OCI-LY3 (cell line): ENCODE data around the gene IPO9.
A peak's percentile ranks its signal among the peaks of the same experiment; 100 is the strongest.

Experiments
- H2AFZ ChIP-seq: fragments of 200-600, 300-600 bp; shearing (Covaris generic); 2 replicates; pipeline ENCODE4 v1.6.0; 2014; ENCODE audit warnings: antibody characterized with exemption, low read depth, low read length
- H3K27ac ChIP-seq: fragments of 200-600, 300-600 bp; sonication (generic); 2 replicates; pipeline ENCODE4 v1.5.1; 2014; ENCODE audit warnings: mild to moderate bottlenecking, low read length, moderate library complexity, mixed read lengths
- H3K27me3 ChIP-seq: fragments of 200-600, 300-600 bp; sonication (generic); 2 replicates; pipeline ENCODE4 v1.6.1; 2014; ENCODE audit warnings: low read depth, low read length, mixed read lengths
- H3K36me3 ChIP-seq: fragments of 200-600, 300-600 bp; sonication (generic); replicated peaks from 2 replicates; pipeline ENCODE3; 2014; ENCODE audit warnings: low read depth, low read length, mixed read lengths
- H3K4me1 ChIP-seq: fragments of 300-600, 200-600 bp; sonication (generic); 2 replicates; pipeline ENCODE4 v1.6.1; 2014; ENCODE audit warnings: low read length, mixed read lengths
- H3K4me2 ChIP-seq: fragments of 200-600, 300-600 bp; sonication (generic); 2 replicates; pipeline ENCODE4 v1.6.1; 2014; ENCODE audit warnings: low read length, mixed read lengths
- H3K4me3 ChIP-seq: fragments of 300-600, 200-600 bp; sonication (generic); 2 replicates; pipeline ENCODE4 v1.5.1; 2014; ENCODE audit warnings: antibody characterized with exemption, mild to moderate bottlenecking, low read length, moderate library complexity
- H3K79me2 ChIP-seq: fragments of 300-600, 200-600 bp; shearing (Covaris generic); 2 replicates; pipeline ENCODE4 v1.6.1; 2014; ENCODE audit warnings: mild to moderate bottlenecking, low read length, mixed read lengths
- H3K9ac ChIP-seq: fragments of 300-600, 200-600 bp; shearing (Covaris generic); 2 replicates; pipeline ENCODE4 v1.6.0; 2014; ENCODE audit warnings: mild to moderate bottlenecking, low read length, moderate library complexity
- H3K9me3 ChIP-seq: fragments of 200-600, 300-600 bp; shearing (Covaris generic); 2 replicates; pipeline ENCODE4 v1.6.1; 2014; ENCODE audit warnings: low read length, mixed read lengths; ENCODE audit not compliant: insufficient read depth
- H4K20me1 ChIP-seq: fragments of 200-600, 300-600 bp; sonication (generic); 2 replicates; pipeline ENCODE4 v1.6.1; 2016; ENCODE audit warnings: low read length, mixed read lengths; ENCODE audit not compliant: insufficient read depth
- CTCF ChIP-seq: fragments of 200-600, 300-600 bp; sonication (generic); IDR thresholded peaks from 2 replicates; pipeline ENCODE4 v1.5.1; 2014; ENCODE audit warnings: antibody characterized with exemption, low read length, low read depth
- EZH2phosphoT487 ChIP-seq: fragments of 200-600 bp; shearing (Covaris generic); IDR thresholded peaks from 2 replicates; pipeline ENCODE4 v1.6.1; 2018; ENCODE audit warnings: antibody characterized with exemption, mixed run types, low read depth

IPO9 gene

GRCh38 chr1:201896951-201897391 lies 68.0 kb downstream of the IPO9 start:
- Histone ChIP-seq H4K20me1 (no peaks in the 10 kb centered on the region), H3K79me2 (no peaks in the 10 kb centered on the region), H3K4me1 (peaks cover 5% of the 10 kb centered on the region; the same call in 1 of the 2 replicates), H3K27me3 (no peaks in the 10 kb centered on the region), H3K27ac (no peak overlapping the region), H2AFZ (no peak overlapping the region), H3K4me2 (no peak overlapping the region), H3K4me3 (no peak overlapping the region), H3K9me3 (no peaks in the 10 kb centered on the region), H3K9ac (no peak overlapping the region), H3K36me3 (no peaks in the 10 kb centered on the region)
- TF ChIP-seq CTCF = peak; percentile 49
- no peak for TF ChIP-seq EZH2phosphoT487

GRCh38 chr1:201898240-201898894 lies 69.4 kb downstream of the IPO9 start:
- no peak overlapping the region for H3K9ac ChIP-seq
- no peaks in the 10 kb centered on the region for H3K27me3 ChIP-seq
- H3K4me2 ChIP-seq = no peak overlapping the region
- H3K4me3 ChIP-seq = no peak overlapping the region
- H3K4me1 ChIP-seq = peaks cover 5% of the 10 kb centered on the region; the same call in 1 of the 2 replicates
- H2AFZ ChIP-seq = no peak overlapping the region
- TF ChIP-seq CTCF (no peak), EZH2phosphoT487 (no peak)
- H3K27ac ChIP-seq = no peak overlapping the region
- H3K9me3 ChIP-seq = no peaks in the 10 kb centered on the region
- no peaks in the 10 kb centered on the region for H3K36me3 ChIP-seq
- no peaks in the 10 kb centered on the region for H4K20me1 ChIP-seq
- no peaks in the 10 kb centered on the region for H3K79me2 ChIP-seq

- no peak overlapping the region for H3K27ac ChIP-seq
- H3K4me3 ChIP-seq = no peak overlapping the region
- no peaks in the 10 kb centered on the region for H3K27me3 ChIP-seq
- no peak overlapping the region for H3K4me2 ChIP-seq
- H3K36me3 ChIP-seq = no peaks in the 10 kb centered on the region
- H3K4me1 ChIP-seq = peaks cover 5% of the 10 kb centered on the region; the same call in 1 of the 2 replicates
- no peaks in the 10 kb centered on the region for H3K79me2 ChIP-seq
- H3K9ac ChIP-seq = no peak overlapping the region
- TF ChIP-seq EZH2phosphoT487 (no peak), CTCF (no peak)
- no peak overlapping the region for H2AFZ ChIP-seq
- no peaks in the 10 kb centered on the region for H3K9me3 ChIP-seq
- H4K20me1 ChIP-seq = no peaks in the 10 kb centered on the region
Observed at GRCh38 chr1:201898992-201899391, 70.0 kb downstream of the IPO9 start.

- H3K36me3 ChIP-seq = no peaks in the 10 kb centered on the region
- TF ChIP-seq CTCF = no peak
- no peak for TF ChIP-seq EZH2phosphoT487
- H3K4me2 ChIP-seq = no peak overlapping the region
- H3K27ac ChIP-seq = no peak overlapping the region
- H3K27me3 ChIP-seq = no peaks in the 10 kb centered on the region
- no peaks in the 10 kb centered on the region for H3K9me3 ChIP-seq
- no peaks in the 10 kb centered on the region for H4K20me1 ChIP-seq
- H3K4me3 ChIP-seq = no peak overlapping the region
- no peak overlapping the region for H3K9ac ChIP-seq
- H2AFZ ChIP-seq = no peak overlapping the region
- peaks cover 5% of the 10 kb centered on the region; the same call in 1 of the 2 replicates for H3K4me1 ChIP-seq
- H3K79me2 ChIP-seq = no peaks in the 10 kb centered on the region
Observed at GRCh38 chr1:201899683-201900429, 70.9 kb downstream of the IPO9 start.
